GM21526 (cell line): Measurements from ENCODE around the gene UBA1.
"Not testable (repeated sequence)": the region's sequence is repeated elsewhere in the genome, so short reads cannot be mapped to it uniquely, and the experiment has no call there.

ENCODE experiments used
- ATAC-seq: cut with Tn5 transposase; IDR thresholded peaks from one replicate; pipeline ENCODE4 v1.9.1; 2021; ENCODE audit warnings: moderate library complexity; ENCODE audit not compliant: unreplicated experiment, low FRiP score

UBA1 gene

GRCh38 chrX:47247206-47247998 is 53.8 kb downstream of the UBA1 start:
- no peak for ATAC-seq

- no peak for ATAC-seq
Measured at GRCh38 chrX:47247999-47248320, 54.3 kb downstream of the UBA1 start.

GRCh38 chrX:47248576-47248975 is 54.9 kb downstream of the UBA1 start:
- no peak for ATAC-seq

- no peak for ATAC-seq
Measured at GRCh38 chrX:47250017-47250347, 56.4 kb downstream of the UBA1 start.

GRCh38 chrX:47257620-47258019 is 64.0 kb downstream of the UBA1 start:
- ATAC-seq: not testable (repeated sequence)
